Progenitor cell of endocrine pancreas (in vitro differentiated cells): ENCODE measurements around the gene RASA3. TPM values are rescaled to one million over a fixed set of nuclear protein-coding genes. Genes with fewer than 3 reads are reported as not detected.

Experiments used
- DNase-seq: peaks from one replicate; pipeline ENCODE4 v3.0.0; 2021; ENCODE audit warnings: low spot score; ENCODE audit not compliant: unreplicated experiment
- H3K27ac Mint-ChIP-seq: 2 replicates; pipeline ENCODE4 v1.8.0; 2021; ENCODE audit warnings: mild to moderate bottlenecking, moderate library complexity, mixed read lengths
- H3K27me3 Mint-ChIP-seq: 2 replicates; pipeline ENCODE4 v1.8.0; 2021; ENCODE audit warnings: mixed read lengths
- H3K36me3 Mint-ChIP-seq: 2 replicates; pipeline ENCODE4 v1.8.0; 2022; ENCODE audit warnings: mixed read lengths; ENCODE audit not compliant: insufficient read depth
- H3K4me1 Mint-ChIP-seq: 2 replicates; pipeline ENCODE4 v1.8.0; 2021; ENCODE audit warnings: low read depth, mixed read lengths
- H3K4me3 Mint-ChIP-seq: 2 replicates; pipeline ENCODE4 v1.8.0; 2021; ENCODE audit warnings: low read depth, mild to moderate bottlenecking, moderate library complexity, mixed read lengths
- H3K9me3 Mint-ChIP-seq: 2 replicates; pipeline ENCODE4 v1.8.0; 2021; ENCODE audit warnings: low read depth, mixed read lengths
- total RNA-seq: library from RNA; stranded (reverse); gene quantifications from 2 replicates; pipeline ENCODE4 v1.2.1, GENCODE V29; 2021
- TF ChIP-seq, protein P1 (sequence below): fragments of 200-600 bp; sonication (generic); IDR thresholded peaks from one replicate; pipeline ENCODE4 v1.5.0; 2021; ENCODE audit warnings: antibody characterized with exemption, mild to moderate bottlenecking; ENCODE audit not compliant: unreplicated experiment

Gene RASA3
- total RNA-seq, 1 donor from 2014 or later = 6.3 TPM

DNA sequence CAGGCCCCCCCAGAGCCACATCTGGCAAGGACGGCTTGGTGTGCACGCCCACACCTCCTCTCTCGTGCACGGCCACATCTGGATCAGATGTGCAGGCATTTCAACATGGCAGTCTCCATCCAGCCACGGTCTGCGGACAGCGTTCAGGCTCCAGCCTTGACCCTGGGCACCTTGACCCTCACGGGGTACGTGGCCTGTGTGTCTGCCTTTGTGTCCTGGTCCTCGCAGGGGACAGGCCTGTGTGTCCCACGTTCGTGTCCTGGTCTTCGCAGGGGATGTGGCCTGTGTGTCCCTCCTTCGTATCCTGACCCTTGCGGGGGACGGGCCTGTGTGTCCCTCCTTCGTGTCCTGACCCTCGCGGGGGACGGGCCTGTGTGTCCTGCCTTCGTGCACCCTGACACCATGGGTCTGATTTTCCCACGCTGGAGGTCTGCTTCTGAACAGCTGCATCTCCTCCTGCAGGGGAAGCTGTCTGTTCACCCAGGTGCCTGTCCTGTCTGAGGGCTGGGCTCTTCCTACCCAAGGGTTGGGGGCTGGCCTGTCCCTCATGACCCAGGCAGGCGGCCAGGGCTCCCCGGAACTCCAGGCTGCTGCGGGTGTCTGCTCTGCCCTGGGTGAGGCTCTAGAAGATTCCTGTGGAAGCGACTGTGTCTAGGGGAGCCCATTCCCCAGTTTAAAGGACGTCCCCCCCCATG, 25.3 kb downstream of the RASA3 start:
- Mint-ChIP-seq H3K4me1 (peaks cover 6% of the 10 kb centered on the region), H3K4me3 (no peak overlapping the region), H3K27me3 (peaks cover 3% of the 10 kb centered on the region), H3K9me3 (no peaks in the 10 kb centered on the region), H3K36me3 (no peaks in the 10 kb centered on the region), H3K27ac (no peak overlapping the region)
- no peak for DNase-seq
- TF ChIP-seq, protein P1, sequence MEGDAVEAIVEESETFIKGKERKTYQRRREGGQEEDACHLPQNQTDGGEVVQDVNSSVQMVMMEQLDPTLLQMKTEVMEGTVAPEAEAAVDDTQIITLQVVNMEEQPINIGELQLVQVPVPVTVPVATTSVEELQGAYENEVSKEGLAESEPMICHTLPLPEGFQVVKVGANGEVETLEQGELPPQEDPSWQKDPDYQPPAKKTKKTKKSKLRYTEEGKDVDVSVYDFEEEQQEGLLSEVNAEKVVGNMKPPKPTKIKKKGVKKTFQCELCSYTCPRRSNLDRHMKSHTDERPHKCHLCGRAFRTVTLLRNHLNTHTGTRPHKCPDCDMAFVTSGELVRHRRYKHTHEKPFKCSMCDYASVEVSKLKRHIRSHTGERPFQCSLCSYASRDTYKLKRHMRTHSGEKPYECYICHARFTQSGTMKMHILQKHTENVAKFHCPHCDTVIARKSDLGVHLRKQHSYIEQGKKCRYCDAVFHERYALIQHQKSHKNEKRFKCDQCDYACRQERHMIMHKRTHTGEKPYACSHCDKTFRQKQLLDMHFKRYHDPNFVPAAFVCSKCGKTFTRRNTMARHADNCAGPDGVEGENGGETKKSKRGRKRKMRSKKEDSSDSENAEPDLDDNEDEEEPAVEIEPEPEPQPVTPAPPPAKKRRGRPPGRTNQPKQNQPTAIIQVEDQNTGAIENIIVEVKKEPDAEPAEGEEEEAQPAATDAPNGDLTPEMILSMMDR = no peak

DNA sequence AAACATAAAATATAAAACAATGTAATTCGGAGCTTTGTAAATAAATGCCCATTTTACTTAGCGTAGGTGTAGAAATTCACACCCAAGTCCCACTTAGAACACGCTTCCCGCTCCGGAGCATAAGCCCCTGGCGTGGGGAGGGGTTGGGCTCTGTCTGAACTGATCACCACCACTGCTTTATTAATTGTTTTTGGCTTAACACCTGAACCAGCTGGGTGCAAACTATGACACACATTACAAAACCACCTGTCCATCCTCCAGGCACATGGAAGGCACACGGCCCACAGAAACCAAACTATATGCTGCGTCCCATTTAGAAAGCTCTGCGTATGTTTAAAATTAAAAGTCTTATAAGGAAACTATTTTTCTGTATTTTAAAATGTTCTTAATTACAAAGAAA, 25.9 kb downstream of the RASA3 start:
- peaks cover 3% of the 10 kb centered on the region for H3K27me3 Mint-ChIP-seq
- H3K9me3 Mint-ChIP-seq = no peaks in the 10 kb centered on the region
- no peaks in the 10 kb centered on the region for H3K36me3 Mint-ChIP-seq
- no peak overlapping the region for H3K27ac Mint-ChIP-seq
- no peak for DNase-seq
- peaks cover 3% of the 10 kb centered on the region for H3K4me1 Mint-ChIP-seq
- TF ChIP-seq, protein P1 = no peak
- H3K4me3 Mint-ChIP-seq = no peak overlapping the region

DNA sequence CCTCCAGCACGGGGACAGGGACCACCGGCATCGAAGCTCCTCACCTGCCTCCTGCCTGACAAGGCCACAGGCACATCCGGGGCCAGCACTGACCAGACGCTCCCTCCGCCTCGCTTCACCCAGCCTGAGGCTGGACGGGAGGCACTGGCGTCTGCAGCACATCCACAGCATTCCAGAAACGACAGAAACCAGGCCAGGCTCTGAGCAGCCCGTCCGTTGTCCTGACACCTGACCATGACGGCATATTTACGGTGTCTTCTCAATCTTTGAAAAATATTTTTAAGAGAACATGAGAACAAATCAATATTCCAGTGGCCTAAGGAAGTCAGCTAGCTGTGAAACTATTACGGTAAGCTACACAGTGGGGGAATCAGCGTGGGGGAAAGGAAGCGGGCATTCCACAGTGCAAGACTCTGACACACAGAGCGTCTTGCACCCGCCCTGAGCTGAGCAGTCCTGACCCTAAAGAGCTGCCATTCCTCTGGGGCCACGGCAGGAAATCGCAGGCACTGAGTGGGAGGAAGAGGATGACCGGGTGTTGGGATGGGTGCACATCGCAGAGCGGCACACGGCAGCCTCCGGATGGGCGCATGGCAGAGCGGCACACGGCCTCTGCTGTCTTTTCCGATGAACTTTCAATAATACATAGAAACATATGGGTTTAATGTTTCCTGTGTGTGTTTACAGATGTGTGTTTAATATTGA, 26.8 kb downstream of the RASA3 start:
- H3K36me3 Mint-ChIP-seq = no peaks in the 10 kb centered on the region
- TF ChIP-seq, protein P1 = no peak
- no peak for DNase-seq
- peak overlapping the region; percentile 7 for H3K27ac Mint-ChIP-seq
- H3K9me3 Mint-ChIP-seq = no peaks in the 10 kb centered on the region
- H3K27me3 Mint-ChIP-seq = peaks cover 3% of the 10 kb centered on the region
- H3K4me1 Mint-ChIP-seq = peaks cover 3% of the 10 kb centered on the region
- no peak overlapping the region for H3K4me3 Mint-ChIP-seq

DNA sequence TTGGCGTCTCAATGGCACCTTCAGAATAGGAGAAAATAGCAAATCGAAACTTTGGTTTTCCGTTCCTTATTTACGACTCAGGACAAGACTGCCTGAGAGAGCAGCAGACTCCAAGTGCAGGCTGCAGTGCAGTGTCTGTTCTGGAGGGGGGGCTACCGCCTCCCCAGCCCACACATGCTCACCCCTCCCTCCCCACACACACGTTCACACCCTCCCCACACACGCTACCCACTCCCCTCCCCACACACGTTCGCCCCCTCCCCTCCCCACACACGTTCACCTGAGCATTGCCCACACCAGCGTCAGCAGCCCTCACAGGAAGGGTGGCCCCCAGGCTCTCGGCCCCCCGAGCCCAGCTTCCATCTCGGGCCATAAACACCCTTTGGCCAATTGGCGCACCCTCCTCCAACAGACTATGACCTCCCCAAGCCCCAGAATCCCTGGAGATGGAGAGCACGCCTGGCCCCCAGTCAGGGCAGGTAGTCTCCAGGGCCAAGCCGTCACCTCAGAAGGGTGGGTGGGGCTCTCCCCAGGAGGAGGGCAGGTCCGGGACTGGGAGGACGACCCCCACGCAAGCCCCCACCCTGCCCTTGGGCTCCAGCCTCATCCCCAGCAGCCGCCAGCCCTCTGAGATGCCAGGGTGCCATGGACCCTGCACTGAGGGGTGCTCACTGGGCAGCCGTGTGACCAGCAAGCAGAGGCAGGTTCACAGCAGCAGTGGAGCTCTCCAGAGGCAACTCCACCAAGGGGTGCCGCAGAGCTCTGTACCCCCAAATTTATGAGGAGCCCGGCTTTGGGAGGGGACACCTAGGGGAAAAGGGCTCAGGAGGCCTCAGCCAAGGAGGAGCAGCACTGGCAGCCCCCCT, 27.5 kb downstream of the RASA3 start:
- no peak for DNase-seq
- H3K27me3 Mint-ChIP-seq = peaks cover 3% of the 10 kb centered on the region
- H3K9me3 Mint-ChIP-seq = no peaks in the 10 kb centered on the region
- peaks cover 4% of the 10 kb centered on the region for H3K4me1 Mint-ChIP-seq
- TF ChIP-seq, protein P1 = no peak
- no peaks in the 10 kb centered on the region for H3K36me3 Mint-ChIP-seq
- no peak overlapping the region for H3K27ac Mint-ChIP-seq
- H3K4me3 Mint-ChIP-seq = no peak overlapping the region
